NCI-H1694 (cell line): ENCODE data around the gene HRNR.

Experiments used
- DNase-seq: peaks from one replicate; lab custom pipeline; 2025; lab: John Stamatoyannopoulos, UW

HRNR gene

DNA sequence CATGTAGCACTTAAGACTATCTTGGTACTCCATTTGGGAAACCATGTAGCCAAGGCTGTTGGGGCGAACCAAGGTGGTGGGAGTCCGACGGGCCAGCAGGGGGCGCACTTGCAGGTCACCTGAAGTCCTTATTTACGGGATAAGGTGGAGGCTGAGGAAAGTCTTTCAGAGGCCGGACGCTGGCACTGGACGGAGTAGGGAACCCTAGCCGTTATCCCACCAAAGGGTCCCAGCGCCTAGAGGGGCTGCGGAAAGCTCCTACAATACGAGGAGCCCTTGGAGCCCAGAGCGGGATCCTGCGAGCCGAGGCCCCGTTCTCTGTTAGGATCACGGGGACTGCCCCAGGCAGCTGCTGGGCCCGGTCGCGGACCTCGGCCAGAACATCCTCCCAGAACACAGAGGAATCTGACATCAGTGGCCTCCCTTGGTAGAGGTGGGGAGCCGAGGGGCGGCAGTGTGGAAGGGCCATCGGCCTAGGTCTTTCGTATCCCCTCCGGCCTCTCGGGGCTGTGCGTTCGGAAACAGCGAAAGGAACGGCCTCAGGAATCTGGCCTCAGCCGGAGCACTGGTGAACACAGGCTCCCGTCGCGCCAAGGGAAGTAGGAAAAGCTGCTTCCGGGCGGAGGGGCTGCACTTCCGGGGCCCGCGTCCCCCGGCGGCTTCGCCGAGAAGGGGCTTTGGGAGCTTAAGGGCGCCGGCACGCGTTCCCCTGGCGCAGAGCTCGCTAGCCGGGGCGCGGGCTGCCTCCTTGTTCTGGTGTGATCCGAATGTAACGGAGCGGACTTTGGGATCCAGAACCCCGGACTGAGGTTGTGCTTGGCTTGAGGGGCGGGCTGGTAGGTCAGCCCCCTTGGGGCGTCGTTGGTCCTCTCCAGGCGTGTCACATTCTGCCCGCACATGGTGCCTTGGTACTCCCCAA, 35.1 kb downstream of the HRNR start:
- DNase-seq: no peak

GRCh38 chr1:152186556-152187285, 37.3 kb downstream of the HRNR start:
- DNase-seq: no peak

GRCh38 chr1:152185544-152186391, 38.2 kb downstream of the HRNR start:
- DNase-seq: peak; percentile 70

- no peak for DNase-seq
Measured at GRCh38 chr1:152182944-152183361, 41.0 kb downstream of the HRNR start.

DNA sequence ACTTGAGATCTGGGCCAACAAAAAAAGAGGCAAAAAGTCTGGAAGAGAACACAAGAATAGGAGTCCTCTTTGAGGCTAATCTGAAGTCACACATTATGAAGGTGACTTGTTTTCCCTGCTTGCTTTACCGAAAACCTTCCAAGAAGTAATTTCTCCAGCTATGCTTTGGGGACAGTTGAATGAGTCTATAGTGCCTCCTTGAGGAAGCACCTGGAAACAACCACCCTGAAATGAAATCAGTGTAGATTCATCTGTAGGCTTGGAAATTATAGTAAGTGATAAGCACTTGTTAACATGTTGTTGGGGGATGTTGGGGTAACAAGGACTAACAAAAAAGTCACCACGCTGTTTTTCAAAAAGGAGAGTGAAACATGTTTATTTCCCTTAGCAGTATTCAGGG, 41.6 kb downstream of the HRNR start:
- peak; percentile 57 for DNase-seq

GRCh38 chr1:152179566-152179965, 44.4 kb downstream of the HRNR start:
- no peak for DNase-seq

- DNase-seq: no peak
Measured at GRCh38 chr1:152170287-152170905, 53.6 kb downstream of the HRNR start.

DNA sequence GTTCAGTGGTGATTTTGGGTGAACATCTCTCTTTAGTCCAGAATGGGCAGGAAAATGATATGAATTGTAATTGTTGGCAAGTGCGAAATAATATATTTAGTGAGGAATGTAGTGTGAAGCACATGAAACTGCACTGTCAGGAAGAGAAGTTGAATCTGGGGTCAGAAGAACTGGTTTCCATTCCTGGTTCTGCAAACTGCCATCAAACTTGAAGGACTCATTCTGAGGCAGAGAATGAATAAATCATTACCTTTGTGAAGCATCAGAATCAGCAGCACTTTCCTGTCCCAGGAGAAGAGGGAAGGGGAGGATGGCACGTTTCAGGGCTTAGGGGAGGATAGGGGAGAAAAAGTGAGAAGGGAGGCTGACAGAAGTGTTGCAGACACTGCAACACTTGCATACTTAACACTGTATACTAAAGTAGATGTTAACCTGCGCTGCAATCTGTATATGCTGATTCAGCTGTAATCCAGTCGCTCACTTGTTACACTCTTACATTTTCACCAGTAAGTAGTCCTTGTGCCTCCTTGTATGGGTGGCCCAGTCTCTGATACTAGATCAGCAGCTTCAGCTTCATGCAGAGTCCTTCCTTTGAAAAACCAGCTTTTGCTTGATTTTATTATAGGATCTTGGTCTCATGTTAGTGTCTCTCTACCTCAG, 54.5 kb downstream of the HRNR start:
- DNase-seq: no peak

DNA sequence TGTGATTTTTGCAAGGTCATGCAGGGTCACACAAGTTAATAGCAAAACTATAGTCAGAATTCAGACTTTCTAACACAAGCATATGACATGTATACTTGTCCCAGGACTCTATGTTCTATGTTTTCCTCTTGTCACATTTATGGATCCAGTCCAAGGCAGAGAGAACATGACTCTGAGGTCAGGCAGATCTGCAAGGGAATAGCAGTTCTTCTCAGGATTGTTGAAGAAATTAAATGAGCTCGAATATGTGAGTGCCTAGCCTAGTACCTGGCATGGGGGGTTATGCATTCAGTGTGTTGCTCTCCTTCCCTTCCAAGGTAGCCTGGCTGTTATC, 55.5 kb downstream of the HRNR start:
- no peak for DNase-seq

DNA sequence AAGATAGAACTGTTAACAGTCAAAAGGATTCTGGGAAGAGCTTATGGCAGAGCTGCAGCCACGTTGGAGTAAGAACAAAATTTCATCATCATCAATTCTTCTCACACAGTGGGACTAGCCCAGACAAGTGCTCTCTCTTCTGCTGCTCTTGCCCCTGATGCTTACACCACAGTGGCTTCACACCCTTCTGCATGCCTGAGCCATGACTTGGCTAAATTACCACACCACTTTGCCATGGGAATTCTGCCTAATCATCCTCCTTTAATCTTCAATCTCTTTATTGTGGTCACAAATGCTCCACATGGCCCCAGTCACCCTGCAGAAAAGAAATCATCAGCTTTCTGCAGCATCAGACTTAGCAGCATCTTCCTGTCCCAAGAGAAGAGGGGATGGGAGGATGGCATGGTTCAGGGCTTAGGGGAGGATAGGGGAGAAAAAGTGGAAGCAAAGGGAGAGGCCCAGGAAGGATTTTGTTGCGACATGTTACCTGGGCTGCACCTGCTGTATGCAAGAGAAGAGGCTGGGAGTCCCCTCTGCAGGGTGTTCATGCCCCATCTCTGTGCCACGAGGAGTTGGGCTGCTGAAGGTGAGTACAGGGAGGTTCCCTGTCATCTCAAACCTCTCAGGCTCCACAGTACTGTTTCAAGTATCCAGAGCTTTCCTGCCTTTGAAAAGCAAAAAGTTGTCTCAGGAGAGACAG, 56.0 kb downstream of the HRNR start:
- no peak for DNase-seq

DNA sequence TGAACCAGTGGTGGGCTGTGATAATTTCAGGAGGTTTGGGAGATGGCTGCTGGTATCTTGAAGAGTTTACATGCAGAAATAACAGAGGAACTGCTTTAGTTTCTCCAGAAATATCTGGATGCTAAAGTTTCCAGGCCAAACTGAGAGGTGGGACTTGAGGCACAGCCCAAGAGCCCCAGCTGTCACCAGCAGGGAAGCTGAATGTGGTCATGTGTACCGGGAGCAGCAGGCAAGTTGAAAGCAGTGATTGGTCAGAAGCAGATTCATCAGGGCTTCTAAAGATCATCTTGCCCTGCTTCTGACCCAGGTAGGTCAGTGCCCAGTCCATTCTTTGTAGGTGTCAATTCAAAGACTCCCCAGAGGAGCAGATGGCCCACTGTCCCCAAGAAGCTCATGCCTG, 57.0 kb downstream of the HRNR start:
- DNase-seq: no peak

GRCh38 chr1:152165286-152166077, 58.5 kb downstream of the HRNR start:
- DNase-seq: no peak

- DNase-seq: no peak
Measured at GRCh38 chr1:152164517-152165136, 59.4 kb downstream of the HRNR start.

DNA sequence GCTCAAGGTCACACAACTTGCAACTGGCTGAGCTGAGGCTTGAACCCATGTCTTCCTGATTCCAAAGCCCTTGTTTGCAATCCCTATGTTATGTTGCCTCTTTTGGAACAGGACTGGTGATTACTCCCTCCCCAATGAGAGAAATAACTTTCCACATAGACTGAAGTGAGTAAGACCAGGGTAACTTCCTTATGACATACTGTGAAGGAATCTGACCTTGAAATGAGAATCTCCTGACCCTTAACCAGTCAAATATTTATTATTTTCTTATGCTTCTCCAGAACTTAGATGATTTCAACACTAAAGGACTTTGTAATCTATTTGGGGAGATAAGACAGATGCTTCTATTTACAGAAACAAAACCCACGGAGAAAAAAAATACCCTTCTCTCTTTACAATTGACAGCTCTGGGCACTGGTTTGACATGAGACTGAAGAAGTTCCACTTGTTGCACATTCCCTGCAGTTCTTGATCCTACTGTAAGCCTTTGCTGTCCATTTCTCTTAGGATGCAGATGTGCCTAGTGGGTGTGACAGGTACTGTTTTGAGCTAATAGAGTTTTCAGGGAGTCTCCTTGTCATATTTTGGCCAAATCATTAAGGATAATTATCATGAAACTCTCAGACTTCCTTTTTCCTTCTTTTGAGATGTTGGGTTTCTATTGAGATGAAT, 61.1 kb downstream of the HRNR start:
- DNase-seq: no peak
